ENCODE data around the gene SPECC1.
"Not testable (repeated sequence)": the region's sequence is repeated elsewhere in the genome, so short reads cannot be mapped to it uniquely, and the experiment has no call there.

Gene SPECC1

GRCh38 chr17:20259668-20260067 is 250.5 kb downstream of the SPECC1 start:
- H3K4me1 ChIP-seq (ENCODE audit: control insufficient read depth in 1 of 2, insufficient read depth in 1 of 2, low read depth in 1 of 2, low read length in 1 of 2) = no peaks in the 10 kb centered on the region
- H3K4me3 ChIP-seq (ENCODE audit: low read depth in 1 of 2, low read length in 1 of 2) = no peak overlapping the region
- H3K27me3 ChIP-seq = no peaks in the 10 kb centered on the region
- TF ChIP-seq CTCF (IDR thresholded peaks at IDR 0.05) = no peak
- H3K27ac ChIP-seq = no peak overlapping the region
- H3K9me3 ChIP-seq = no peaks in the 10 kb centered on the region
- peaks cover 20% of the 10 kb centered on the region for H3K36me3 ChIP-seq

GRCh38 chr17:20260268-20260667 is 251.1 kb downstream of the SPECC1 start:
- H3K27ac ChIP-seq = no peak overlapping the region
- no peaks in the 10 kb centered on the region for H3K27me3 ChIP-seq
- H3K4me3 ChIP-seq (ENCODE audit: low read depth in 1 of 2, low read length in 1 of 2) = no peak overlapping the region
- no peaks in the 10 kb centered on the region for H3K4me1 ChIP-seq (ENCODE audit: control insufficient read depth in 1 of 2, insufficient read depth in 1 of 2, low read depth in 1 of 2, low read length in 1 of 2)
- H3K36me3 ChIP-seq = peaks cover 20% of the 10 kb centered on the region
- TF ChIP-seq CTCF (IDR thresholded peaks at IDR 0.05) = no peak
- H3K9me3 ChIP-seq = no peaks in the 10 kb centered on the region

GRCh38 chr17:20262226-20263114 is 253.3 kb downstream of the SPECC1 start:
- Histone ChIP-seq H3K36me3 (peaks cover 20% of the 10 kb centered on the region), H3K4me1 (ENCODE audit: control insufficient read depth in 1 of 2, insufficient read depth in 1 of 2, low read depth in 1 of 2, low read length in 1 of 2) (no peaks in the 10 kb centered on the region), H3K9me3 (no peaks in the 10 kb centered on the region), H3K4me3 (ENCODE audit: low read depth in 1 of 2, low read length in 1 of 2) (no peak overlapping the region), H3K27ac (no peak overlapping the region), H3K27me3 (no peaks in the 10 kb centered on the region)
- no peak for TF ChIP-seq CTCF (IDR thresholded peaks at IDR 0.05)

GRCh38 chr17:20263115-20263433 is 253.9 kb downstream of the SPECC1 start:
- H3K27ac ChIP-seq; H3K4me3 ChIP-seq (ENCODE audit: low read depth in 1 of 2, low read length in 1 of 2); H3K9me3 ChIP-seq; H3K4me1 ChIP-seq (ENCODE audit: control insufficient read depth in 1 of 2, insufficient read depth in 1 of 2, low read depth in 1 of 2, low read length in 1 of 2); H3K27me3 ChIP-seq: not testable (repeated sequence)
- H3K36me3 ChIP-seq = peaks cover 15% of the 10 kb centered on the region

- Histone ChIP-seq H3K27me3 (no peaks in the 10 kb centered on the region), H3K9me3 (no peaks in the 10 kb centered on the region), H3K27ac (no peak overlapping the region), H3K4me3 (ENCODE audit: low read depth in 1 of 2, low read length in 1 of 2) (no peak overlapping the region), H3K36me3 (peaks cover 11% of the 10 kb centered on the region), H3K4me1 (ENCODE audit: control insufficient read depth in 1 of 2, insufficient read depth in 1 of 2, low read depth in 1 of 2, low read length in 1 of 2) (no peaks in the 10 kb centered on the region)
- no peak for TF ChIP-seq CTCF (IDR thresholded peaks at IDR 0.05)
Observed at GRCh38 chr17:20263595-20263994, 254.4 kb downstream of the SPECC1 start.

GRCh38 chr17:20264996-20265395 is 255.8 kb downstream of the SPECC1 start:
- no peak for TF ChIP-seq CTCF (IDR thresholded peaks at IDR 0.05)
- no peak overlapping the region for H3K27ac ChIP-seq
- peaks cover 10% of the 10 kb centered on the region for H3K36me3 ChIP-seq
- H3K4me1 ChIP-seq (ENCODE audit: control insufficient read depth in 1 of 2, insufficient read depth in 1 of 2, low read depth in 1 of 2, low read length in 1 of 2) = no peaks in the 10 kb centered on the region
- H3K9me3 ChIP-seq = no peaks in the 10 kb centered on the region
- no peaks in the 10 kb centered on the region for H3K27me3 ChIP-seq
- no peak overlapping the region for H3K4me3 ChIP-seq (ENCODE audit: low read depth in 1 of 2, low read length in 1 of 2)
